Measurements from ENCODE around the gene GET3. TPM values are rescaled to one million over a fixed set of nuclear protein-coding genes. Genes with fewer than 3 reads are reported as not detected.
"Not testable (repeated sequence)": the region's sequence is repeated elsewhere in the genome, so short reads cannot be mapped to it uniquely, and the experiment has no call there.

The GET3 gene
- 84.5 TPM for polyA plus RNA-seq (2013, experiment 1 of 2; ENCODE audit: insufficient read length)
- polyA plus RNA-seq (2013, experiment 2 of 2; ENCODE audit: insufficient read length): 60.5 TPM

- peak; percentile 100 for DNase-seq
Measured at GRCh38 chr19:12736995-12737834, at the start of gene GET3. TSS of gene GET3 (plus strand) at chr19:12737497. CDS start at chr19:12737506, 9 bp downstream.

- DNase-seq: no peak
Measured at GRCh38 chr19:12689012-12689411, 48.3 kb upstream of the GET3 start.

DNA sequence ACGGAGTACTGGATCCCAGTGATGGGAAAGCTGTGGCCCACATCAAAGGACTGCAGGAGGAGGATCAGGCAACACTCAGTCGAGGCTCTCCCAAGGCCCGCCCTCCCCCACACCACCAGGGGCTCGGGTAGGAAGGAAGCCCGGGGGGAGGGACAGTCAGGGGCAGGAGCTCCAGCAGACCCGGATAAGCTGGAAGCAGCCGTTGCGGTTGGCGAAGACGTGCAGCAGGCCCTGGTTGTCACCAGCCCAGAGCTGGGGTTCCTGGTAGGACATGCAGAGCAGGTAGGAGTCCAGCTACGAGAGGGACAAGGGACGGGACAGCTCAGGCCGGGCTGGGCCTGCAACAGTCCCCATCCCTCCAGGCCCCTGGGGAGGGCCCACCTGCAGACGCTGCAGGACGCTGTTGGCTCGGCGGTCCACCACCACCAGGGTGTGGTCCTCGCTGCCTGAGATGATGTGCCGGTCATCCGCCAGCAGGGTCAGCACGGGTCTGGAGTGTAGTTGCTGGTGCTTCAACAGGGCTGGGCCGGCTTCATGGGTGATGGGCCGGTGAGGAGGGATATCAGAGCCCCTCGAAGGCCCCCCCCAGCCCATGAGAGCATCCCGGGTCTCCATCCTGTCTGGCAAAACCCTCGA, 47.6 kb upstream of the GET3 start:
- no peak for DNase-seq

DNA sequence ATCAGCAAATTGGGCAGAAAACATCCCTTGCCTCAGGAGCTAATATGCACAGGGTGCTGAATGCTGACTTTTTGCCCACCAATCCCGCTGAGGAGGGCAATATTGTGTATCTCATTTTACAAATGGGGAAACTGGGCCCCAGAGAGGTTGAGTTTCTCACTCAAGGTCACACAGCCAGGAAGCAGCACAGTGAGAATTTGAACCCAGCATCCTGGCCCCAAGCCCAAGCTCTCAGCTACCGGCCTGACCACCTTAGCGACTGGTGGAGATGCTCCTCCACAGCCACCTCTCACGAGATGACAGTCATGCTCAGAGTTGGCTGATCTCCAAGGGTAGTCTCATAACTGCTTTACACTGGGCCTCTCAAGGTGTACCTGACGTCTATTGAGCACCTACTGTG, 44.3 kb upstream of the GET3 start:
- no peak for DNase-seq

DNA sequence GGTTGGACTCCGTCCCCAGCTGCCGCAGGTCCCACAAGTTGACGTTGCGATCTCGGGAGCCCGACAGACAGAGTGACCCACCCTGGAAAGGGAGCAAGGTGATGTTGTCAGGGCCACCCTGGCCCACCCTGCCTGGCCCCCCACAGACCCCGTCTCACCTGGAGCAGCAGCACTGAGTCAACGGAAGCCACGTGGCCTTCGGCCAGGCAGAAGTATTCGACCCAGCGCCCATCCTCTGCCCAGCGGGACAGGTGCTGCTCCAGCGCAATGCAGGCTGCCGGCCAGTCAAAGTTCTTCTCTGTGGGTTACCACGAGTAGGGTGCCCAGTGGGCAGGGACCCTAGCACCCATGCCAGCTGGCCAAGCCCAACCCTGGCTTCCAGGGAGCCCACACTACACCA, 42.7 kb upstream of the GET3 start:
- DNase-seq: no peak

DNA sequence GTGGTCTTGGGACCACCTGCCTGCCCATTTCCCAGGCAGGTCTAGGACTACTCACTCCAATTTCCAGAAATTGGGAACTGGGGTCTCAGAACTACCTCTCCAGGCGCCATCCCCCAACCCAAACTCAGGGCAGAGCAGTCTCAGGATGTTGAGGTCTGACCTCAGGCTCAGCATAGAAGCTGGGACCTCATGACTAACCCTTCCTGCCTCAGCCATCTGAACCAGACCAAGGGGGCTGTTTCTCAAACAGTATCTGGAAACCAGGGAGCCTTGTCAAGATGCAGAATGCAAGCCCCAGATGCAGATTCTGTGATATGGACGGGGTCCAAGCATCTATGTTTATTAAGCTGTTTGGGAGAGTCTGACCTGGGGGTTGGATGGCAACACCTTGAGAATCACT, 42.2 kb upstream of the GET3 start:
- DNase-seq: no peak

- DNase-seq: no peak
Measured at GRCh38 chr19:12695514-12695913, 41.8 kb upstream of the GET3 start.

DNA sequence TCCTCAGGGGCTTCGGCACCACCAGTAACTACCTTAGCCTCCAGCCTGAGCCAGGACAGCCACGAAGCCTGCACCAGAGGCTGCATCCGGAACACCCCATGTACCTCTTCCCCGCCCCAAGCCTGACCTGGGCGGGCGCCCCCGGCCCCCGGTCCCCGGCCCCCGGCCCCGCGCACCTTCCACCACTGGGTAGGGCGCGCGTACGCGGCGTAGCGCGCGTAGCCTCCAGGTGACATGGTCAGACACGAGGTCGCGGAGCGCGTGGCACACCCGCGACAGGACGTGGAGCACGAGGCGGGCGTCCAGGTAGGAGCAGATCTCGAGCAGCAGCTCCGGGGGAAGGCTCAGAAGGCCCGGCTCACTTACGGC, 41.3 kb upstream of the GET3 start:
- DNase-seq: no peak

DNA sequence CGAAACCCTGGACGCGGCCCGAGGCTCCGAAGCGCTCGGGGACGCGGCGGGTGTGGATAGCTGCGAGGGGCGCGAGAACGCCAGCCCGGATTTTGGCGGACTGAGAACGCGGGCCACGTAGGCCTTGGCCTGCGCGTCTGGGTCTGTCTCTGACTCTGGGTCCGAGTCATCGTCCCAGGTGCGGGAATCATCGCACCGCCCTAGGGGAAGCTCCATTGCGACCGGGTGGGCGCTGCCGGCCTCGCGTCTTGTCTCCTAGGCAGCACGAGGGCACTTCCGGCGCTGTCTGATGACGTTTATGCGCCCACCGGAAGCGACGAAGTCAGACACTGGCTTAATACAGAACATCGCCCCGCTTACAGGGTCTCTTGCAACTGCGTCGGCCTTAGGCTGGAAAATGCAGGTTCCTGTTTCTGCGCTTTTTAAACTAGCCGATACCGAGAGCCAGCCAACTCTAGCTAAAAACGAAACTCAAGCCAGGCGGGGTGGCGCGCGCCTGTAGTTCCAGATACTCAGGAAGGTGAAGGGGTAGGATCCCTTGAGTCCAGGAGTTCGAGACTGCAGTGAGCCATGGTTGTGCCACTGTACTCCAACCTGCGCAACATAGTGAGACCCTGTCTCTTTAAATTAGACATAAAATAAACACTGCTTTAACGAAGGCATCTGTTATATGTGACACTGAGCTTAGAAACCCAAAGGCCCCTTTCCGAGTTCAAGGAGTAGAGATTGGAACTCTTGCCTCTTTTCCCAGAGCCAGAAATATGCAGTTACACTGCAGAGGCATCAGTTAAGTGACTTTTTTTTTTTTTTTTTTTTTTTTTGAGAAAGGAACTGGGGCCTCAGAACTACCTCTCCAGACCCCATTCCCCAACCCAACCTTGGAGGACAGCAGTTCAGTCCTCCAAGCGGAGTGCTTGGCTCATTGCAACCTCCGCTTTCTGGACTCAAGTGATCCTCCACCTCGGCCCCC, 40.6 kb upstream of the GET3 start, which contains the start of gene FBXW9:
FBXW9 (minus strand) TSS at position 266 of the 970 bp plus-strand sequence; CDS start at position 216, 50 bp downstream.
- peak; percentile 94 for DNase-seq

- not testable (repeated sequence) for DNase-seq
Measured at GRCh38 chr19:12697425-12697824, 39.9 kb upstream of the GET3 start.

DNA sequence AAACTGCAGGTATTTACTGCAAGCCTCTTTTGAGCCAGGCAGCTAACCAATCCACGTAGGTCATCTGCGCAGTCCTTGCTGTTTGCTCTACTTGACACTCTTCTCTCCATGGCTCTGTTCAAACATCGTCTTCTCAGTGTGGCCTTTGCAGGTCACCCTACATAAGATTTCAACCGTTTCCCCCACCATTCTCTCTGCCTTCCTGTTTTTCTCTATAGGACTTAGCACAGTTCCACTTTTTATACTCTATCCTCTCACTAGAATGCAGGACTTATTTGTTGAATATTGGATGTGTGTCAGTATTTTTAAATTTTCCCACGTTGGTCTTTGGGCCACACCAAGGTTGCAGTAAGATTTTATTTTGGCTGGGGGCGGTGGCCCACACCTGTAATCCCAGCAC, 39.2 kb upstream of the GET3 start:
- no peak for DNase-seq

DNA sequence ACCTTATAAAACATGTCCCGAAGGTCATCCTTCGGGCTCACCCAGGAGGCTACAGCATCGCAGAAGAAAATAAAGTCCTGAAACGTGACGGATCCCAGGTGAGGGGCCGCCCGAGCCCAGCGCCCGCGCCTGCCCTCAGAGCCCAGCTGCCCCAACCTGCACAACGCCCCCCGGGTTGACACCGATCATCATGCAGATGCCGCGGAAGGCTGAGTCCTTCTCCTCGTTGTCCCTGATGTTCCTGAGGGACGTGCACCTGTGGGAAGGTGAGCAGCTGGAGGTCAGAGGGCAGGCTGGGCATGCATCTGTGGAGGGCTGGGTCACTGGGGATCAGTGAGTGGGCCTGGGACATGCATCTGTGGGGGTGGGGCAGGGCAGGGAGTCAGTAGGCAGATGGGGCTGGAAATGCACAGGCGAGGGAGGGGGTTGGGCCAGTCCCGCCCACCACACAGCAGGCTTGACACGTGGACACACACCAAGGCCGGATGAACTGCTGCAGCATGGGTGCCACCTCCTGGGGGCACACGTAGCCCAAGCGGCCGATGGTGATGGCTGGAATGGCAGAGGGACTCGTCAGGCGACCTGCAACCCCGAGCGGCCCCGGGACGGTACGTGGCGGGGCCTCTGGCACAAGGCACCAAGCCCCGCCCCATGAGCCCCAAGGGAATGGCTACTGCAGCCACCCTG, 35.6 kb upstream of the GET3 start:
- no peak for DNase-seq

DNA sequence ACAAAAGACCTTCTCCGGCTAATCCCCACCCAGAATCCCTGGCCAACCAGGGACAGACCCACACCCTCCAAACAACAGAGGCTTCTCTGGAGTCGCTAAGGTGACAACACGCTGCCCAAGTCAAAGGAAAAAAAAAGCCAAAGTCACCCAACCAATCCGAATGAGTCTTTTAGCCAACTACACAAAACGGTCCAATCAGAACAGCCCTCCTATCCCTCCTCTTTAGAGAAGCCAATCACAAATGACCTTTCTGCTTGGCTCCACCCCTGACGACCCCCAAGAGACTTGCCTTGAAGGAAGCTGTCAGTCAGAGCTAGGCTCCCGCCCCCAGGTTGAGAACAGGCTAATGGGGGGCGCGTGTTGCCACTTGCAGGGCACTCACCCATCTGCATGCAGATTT, 34.3 kb upstream of the GET3 start:
- peak; percentile 48 for DNase-seq

DNA sequence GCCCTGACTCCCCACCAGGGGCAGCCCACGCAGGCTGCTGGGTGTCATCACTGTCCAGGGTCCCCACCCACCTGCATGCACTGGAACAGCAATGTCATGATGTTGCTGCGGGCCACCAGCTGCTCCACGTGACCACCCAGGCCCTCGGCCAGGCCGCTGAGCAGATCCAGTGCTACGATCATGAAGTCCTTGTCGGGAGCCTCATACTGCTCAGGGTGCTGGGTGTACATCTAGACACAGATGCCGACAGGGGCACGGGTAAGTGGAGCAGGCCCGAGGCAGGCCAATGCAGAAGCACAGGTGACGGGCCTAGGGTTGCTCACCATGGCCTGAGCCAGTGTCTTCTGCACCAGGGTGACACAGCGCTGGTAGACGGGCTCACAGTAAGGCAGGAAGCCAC, 32.1 kb upstream of the GET3 start:
- DNase-seq: no peak

DNA sequence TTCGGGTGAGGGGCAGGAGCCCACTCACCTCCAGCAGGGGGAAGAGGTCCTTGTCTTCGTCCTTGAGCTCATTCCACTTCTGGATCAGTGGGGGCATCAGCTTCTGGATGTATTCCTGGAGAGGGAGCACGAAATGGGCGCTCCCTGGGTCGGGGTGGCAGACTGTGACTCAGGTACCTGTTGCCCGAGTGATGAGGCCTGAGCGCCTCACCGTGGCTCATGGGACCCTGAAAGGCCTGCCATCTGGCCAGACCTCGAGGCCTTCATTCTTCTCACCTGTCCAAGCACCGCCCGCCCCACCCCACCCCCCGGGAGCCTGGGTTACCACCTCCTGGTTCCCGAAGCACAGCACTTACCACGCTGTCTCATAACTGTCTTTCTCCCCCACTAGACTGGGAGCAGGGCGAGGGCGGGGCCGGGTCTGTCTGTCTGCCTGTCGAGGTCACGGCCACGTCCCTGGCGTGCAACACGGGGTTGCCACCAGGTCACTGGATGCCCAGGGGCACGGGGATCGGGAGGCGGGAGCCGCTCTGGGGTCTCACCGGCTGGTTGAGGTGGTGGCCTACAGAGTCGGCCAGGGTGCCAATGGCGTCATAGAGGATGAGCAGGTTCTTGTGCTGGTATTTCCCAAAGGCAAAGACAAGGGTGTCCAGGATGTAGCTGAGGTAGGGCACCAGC, 31.5 kb upstream of the GET3 start:
- DNase-seq: no peak

DNA sequence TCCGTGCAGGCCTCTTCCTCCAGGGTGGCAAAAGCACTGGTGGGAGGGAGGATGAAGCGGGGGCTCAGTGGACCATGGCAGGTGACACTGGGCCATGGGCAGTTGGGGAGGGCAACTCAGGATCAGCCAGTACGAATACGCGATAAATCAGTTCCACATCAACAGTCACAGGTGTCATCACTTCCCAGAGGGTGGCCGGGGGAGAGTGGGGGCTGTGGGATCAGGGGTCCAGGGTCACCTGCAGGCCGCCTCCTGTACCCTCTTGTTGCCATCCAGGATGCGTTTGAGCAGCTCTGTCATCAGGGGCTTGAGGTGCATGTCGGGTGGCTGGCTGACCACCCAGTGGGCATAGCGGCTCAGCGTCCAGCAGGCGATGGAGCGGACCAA, 31.0 kb upstream of the GET3 start:
- DNase-seq: no peak

GRCh38 chr19:12708641-12709040, 28.7 kb upstream of the GET3 start:
- no peak for DNase-seq

GRCh38 chr19:12711187-12711586, 26.1 kb upstream of the GET3 start:
- no peak for DNase-seq

- not testable (repeated sequence) for DNase-seq
Measured at GRCh38 chr19:12712077-12712476, 25.2 kb upstream of the GET3 start.

GRCh38 chr19:12713304-12713703, 24.0 kb upstream of the GET3 start:
- not testable (repeated sequence) for DNase-seq

GRCh38 chr19:12715102-12715501, 22.2 kb upstream of the GET3 start:
- no peak for DNase-seq

DNA sequence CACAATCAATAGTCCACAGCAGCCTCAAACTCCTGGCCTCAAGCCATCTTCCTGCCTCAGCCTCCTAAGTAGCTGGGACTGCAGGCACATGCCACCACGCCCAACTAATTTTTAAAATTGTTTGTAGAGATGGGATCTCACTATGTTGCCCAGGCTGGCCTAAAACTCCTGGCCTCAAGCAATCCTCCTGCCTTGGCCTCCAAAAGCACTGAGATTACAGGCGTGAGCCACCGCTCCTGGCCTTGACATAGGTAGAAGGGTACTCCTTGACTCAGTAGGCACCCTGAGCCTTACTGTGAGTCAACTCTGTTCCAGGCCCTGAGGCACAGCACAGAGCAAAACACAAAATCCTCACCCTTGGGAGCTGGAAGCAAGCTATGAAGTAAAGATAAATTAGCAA, 21.4 kb upstream of the GET3 start:
- DNase-seq: no peak
